Neutrophil (primary cell): ENCODE measurements around the gene LPAR5.

Source experiments
- H3K27ac ChIP-seq: fragments of 200-600 bp; sonication (generic); 2 replicates; pipeline ENCODE4 v1.5.1; 2016; ENCODE audit warnings: mild to moderate bottlenecking, moderate library complexity
- H3K27me3 ChIP-seq: fragments of 200-600 bp; sonication (generic); 2 replicates; pipeline ENCODE4 v1.6.0; 2016; ENCODE audit warnings: mild to moderate bottlenecking
- H3K36me3 ChIP-seq: fragments of 200-600 bp; sonication (generic); 2 replicates; pipeline ENCODE4 v1.5.1; 2017
- H3K4me1 ChIP-seq, 2 experiments: fragments of 200-600 bp in 1 of 2; sonication (generic) in 1 of 2; 1 replicate in 1 of 2; 2 replicates in 1 of 2; pipeline versions ENCODE4 v1.5.1 to v1.6.1; 2013 to 2016; ENCODE audit warnings: low read depth in 1 of 2, low read length in 1 of 2, mild to moderate bottlenecking in 1 of 2, moderate library complexity in 1 of 2; ENCODE audit not compliant: control insufficient read depth in 1 of 2, insufficient read depth in 1 of 2
- H3K4me3 ChIP-seq, 2 experiments: fragments of 200-600 bp in 1 of 2; sonication (generic) in 1 of 2; 1 replicate in 1 of 2; 2 replicates in 1 of 2; pipeline ENCODE4 v1.5.1; 2013 to 2016; ENCODE audit warnings: low read depth in 1 of 2, low read length in 1 of 2, mild to moderate bottlenecking in 1 of 2, moderate library complexity in 1 of 2
- H3K9me3 ChIP-seq: fragments of 200-600 bp; sonication (generic); 2 replicates; pipeline ENCODE4 v1.5.1; 2016
- TF ChIP-seq, protein P1 (sequence below): fragments of 200-600 bp; sonication (generic); IDR thresholded peaks from 2 replicates; pipeline ENCODE4 v1.5.1; 2016; ENCODE audit warnings: antibody characterized with exemption

Gene LPAR5

GRCh38 chr12:6635856-6636531 is at the start of gene LPAR5:
TSS of gene LPAR5 (minus strand) at chr12:6635959. CDS start at chr12:6621248, 14,711 bp downstream.
- TF ChIP-seq, protein P1, sequence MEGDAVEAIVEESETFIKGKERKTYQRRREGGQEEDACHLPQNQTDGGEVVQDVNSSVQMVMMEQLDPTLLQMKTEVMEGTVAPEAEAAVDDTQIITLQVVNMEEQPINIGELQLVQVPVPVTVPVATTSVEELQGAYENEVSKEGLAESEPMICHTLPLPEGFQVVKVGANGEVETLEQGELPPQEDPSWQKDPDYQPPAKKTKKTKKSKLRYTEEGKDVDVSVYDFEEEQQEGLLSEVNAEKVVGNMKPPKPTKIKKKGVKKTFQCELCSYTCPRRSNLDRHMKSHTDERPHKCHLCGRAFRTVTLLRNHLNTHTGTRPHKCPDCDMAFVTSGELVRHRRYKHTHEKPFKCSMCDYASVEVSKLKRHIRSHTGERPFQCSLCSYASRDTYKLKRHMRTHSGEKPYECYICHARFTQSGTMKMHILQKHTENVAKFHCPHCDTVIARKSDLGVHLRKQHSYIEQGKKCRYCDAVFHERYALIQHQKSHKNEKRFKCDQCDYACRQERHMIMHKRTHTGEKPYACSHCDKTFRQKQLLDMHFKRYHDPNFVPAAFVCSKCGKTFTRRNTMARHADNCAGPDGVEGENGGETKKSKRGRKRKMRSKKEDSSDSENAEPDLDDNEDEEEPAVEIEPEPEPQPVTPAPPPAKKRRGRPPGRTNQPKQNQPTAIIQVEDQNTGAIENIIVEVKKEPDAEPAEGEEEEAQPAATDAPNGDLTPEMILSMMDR: no peak
- H3K36me3 ChIP-seq: no peaks in the 10 kb centered on the region
- no peak within 1 kb of the TSS for H3K4me3 ChIP-seq
- no peaks in the 10 kb centered on the region for H3K27me3 ChIP-seq
- H3K4me1 ChIP-seq: peaks cover 0 to 7% of the 10 kb centered on the region in 2 experiments
- H3K9me3 ChIP-seq: no peaks in the 10 kb centered on the region
- H3K27ac ChIP-seq: no peak within 1 kb of the TSS

DNA sequence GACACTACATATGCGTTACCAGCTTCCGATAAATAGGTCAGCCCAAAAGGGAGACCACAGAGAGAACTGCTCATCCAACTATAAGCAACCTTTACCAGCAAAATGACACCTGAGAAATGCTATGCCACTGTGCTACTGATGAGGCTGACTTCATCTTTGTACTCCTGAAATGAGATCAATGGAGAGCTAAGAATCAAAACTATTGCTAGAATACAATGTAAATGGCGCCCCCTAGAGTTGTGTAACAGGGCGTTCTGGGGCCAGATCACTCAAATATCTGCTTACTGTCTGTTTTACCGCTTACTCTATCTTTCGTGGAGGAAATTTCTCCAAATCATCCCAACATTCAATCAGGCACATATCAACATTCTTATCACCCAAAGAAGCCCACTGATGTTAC is 48.9 kb upstream of the LPAR5 start:
- Histone ChIP-seq H3K4me1 (peaks cover 37 to 42% of the 10 kb centered on the region in 2 experiments), H3K36me3 (peaks cover 11% of the 10 kb centered on the region), H3K27ac (no peak overlapping the region)

DNA sequence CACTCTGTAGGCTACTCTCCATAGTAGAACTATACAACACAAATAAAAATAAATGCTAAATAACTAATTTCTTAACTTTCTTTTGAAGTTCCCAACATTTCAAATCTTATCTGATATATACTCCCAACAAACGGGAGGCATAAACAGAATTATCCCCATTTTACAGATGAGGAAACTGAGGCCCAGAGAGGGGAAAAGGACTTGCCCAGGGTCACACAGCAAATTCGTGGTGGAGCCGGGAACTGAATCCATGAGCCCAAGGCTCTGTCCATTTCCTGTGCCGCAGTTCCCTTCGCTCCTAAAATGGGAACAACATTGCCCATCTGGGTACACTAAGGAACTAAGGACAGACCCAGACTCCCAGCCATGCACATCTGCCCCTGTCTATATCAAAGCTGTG is 41.2 kb upstream of the LPAR5 start:
- Histone ChIP-seq H3K27ac (no peak overlapping the region), H3K9me3 (no peaks in the 10 kb centered on the region), H3K4me1 (peaks cover 16 to 17% of the 10 kb centered on the region in 2 experiments), H3K27me3 (no peaks in the 10 kb centered on the region), H3K4me3 (no peak overlapping the region), H3K36me3 (peaks cover 84% of the 10 kb centered on the region)
- TF ChIP-seq, protein P1: no peak

More for the DNA sequence above, 48.9 kb upstream of the LPAR5 start:
- TF ChIP-seq, protein P1: peak; percentile 46
- Histone ChIP-seq H3K4me3 (no peak overlapping the region), H3K27me3 (no peaks in the 10 kb centered on the region), H3K9me3 (no peaks in the 10 kb centered on the region)

GRCh38 chr12:6672143-6672542 is 36.4 kb upstream of the LPAR5 start:
- H3K36me3 ChIP-seq: peaks cover 99% of the 10 kb centered on the region
- H3K4me1 ChIP-seq: peaks cover 14 to 20% of the 10 kb centered on the region in 2 experiments
- no peak overlapping the region for H3K4me3 ChIP-seq
- TF ChIP-seq, protein P1: no peak
- no peaks in the 10 kb centered on the region for H3K27me3 ChIP-seq
- no peaks in the 10 kb centered on the region for H3K9me3 ChIP-seq
- H3K27ac ChIP-seq: no peak overlapping the region

DNA sequence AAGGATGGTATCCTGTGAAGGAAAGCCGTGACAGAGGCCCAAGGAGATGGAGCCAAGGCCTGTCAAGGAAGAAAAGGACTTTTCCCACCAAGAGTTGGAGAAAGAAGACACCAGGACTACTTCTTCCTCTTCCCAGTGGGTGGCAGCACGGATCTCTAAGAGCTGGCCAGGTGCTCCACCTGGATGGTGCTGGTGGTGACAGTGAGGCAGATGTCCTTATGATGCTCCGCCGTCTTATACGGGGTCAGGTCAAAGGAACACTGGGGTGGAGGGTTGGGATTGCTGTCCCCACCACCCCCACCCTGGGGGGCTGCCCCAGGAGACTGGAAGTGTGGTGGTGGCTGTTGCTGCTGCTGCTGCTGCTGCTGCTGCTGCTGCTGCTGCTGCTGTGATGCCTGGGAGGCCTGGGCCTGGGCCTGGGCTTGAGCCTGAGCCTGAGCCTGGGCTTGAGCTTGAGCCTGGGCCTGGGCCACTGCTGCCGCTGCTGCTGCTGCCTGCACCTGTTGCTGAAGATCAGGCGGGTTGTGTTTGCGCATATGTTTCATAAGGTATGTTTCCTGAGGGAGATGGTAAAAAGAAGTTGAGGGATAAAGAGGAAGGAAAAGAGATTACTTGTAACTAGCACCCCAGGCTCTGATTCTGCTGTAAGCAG is 31.9 kb upstream of the LPAR5 start:
- Histone ChIP-seq H3K9me3 (no peaks in the 10 kb centered on the region), H3K4me1 (peaks cover 50 to 59% of the 10 kb centered on the region in 2 experiments), H3K27me3 (no peaks in the 10 kb centered on the region), H3K27ac (peak overlapping the region; percentile 78), H3K36me3 (peaks cover 66% of the 10 kb centered on the region), H3K4me3 (no peak overlapping the region)
- TF ChIP-seq, protein P1: no peak
